Activated T-cell treated with anti-CD3 and anti-CD28 coated beads, Interleukin-2, amount 50 U/mL, for 24 hours (primary cell): Measurements from ENCODE around the gene S100A7A.

Experiments
- DNase-seq: peaks from one replicate; pipeline ENCODE4 v3.0.0-alpha.2; 2020
- H3K27ac Mint-ChIP-seq: 2 replicates; pipeline ENCODE4 v1.8.0; 2020; ENCODE audit warnings: mild to moderate bottlenecking, mixed read lengths
- H3K27me3 Mint-ChIP-seq: 2 replicates; pipeline ENCODE4 v1.8.0; 2020; ENCODE audit warnings: mixed read lengths
- H3K36me3 Mint-ChIP-seq: 2 replicates; pipeline ENCODE4 v1.8.0; 2020; ENCODE audit warnings: low read depth, mixed read lengths
- H3K4me1 Mint-ChIP-seq: 2 replicates; pipeline ENCODE4 v1.8.0; 2020; ENCODE audit warnings: low read depth, mixed read lengths
- H3K4me3 Mint-ChIP-seq: 2 replicates; pipeline ENCODE4 v1.8.0; 2020; ENCODE audit warnings: mild to moderate bottlenecking, moderate library complexity, mixed read lengths
- H3K9me3 Mint-ChIP-seq: 2 replicates; pipeline ENCODE4 v1.8.0; 2020; ENCODE audit warnings: mixed read lengths

Gene S100A7A

DNA sequence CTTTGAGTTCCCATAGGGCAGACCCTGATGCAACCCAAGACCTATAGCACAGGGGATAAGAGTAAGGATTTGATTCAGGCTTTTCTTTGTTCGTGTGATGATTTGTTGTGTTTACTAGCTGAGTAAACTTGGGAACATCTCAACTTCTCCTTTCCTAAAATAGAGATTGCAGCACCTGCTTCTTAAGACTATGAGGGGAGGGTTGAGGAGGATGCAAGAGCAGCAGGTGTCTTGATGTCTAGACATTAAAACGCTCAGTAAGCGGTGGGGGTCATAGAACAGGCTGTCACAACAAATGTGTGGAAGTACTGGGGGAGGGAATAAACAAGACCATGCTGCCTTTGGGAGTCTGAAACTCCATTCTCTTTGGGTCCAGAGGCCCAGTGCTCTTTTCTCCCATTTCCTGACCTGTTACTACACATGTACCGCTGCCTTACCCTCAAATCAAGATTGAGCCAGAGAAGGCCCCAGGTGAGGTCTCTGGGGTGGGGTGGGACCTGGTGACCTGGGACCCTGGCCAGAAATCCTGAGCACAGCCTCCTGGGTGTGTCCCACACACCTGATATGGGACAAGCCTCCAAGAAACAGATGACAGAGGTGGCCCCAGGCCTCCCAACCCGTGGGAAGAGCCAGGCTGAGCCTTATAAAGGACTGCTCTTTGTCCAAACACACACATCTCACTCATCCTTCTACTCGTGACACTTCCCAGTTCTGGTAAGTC, at the start of gene S100A7A:
S100A7A (plus strand) TSS at position 671 of the 721 bp plus-strand sequence. CDS start 1,563 bp downstream, outside the sequence.
- no peak for DNase-seq
- Mint-ChIP-seq H3K9me3 (peaks cover 4% of the 10 kb centered on the region), H3K36me3 (no peaks in the 10 kb centered on the region), H3K4me3 (no peak within 1 kb of the TSS), H3K27ac (no peak within 1 kb of the TSS), H3K4me1 (no peaks in the 10 kb centered on the region), H3K27me3 (peaks cover 37% of the 10 kb centered on the region)

DNA sequence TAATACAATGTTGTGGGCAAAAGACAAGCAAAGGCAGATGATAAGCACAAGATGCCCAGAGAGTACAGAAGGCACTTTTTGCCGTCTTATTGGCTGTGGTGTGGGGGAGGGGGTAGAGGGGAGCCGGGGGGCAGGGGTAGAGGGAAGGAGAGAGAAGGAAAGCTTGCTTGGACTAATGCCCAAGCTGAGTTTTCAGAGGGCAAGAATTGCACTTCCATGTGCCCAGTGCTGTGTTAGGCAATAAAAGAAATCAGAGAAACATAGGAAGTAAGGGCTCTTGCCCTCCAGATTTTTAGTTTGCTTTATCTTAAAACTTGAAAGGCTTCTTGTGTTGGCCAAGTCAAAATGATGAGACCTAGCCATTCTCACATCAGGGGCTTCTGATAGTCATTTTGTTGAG, 49.2 kb upstream of the S100A7A start:
- H3K9me3 Mint-ChIP-seq = no peaks in the 10 kb centered on the region
- no peaks in the 10 kb centered on the region for H3K36me3 Mint-ChIP-seq
- H3K27me3 Mint-ChIP-seq = peaks cover 11% of the 10 kb centered on the region
- no peaks in the 10 kb centered on the region for H3K4me1 Mint-ChIP-seq
- no peak for DNase-seq
- no peak overlapping the region for H3K27ac Mint-ChIP-seq
- H3K4me3 Mint-ChIP-seq = no peak overlapping the region

DNA sequence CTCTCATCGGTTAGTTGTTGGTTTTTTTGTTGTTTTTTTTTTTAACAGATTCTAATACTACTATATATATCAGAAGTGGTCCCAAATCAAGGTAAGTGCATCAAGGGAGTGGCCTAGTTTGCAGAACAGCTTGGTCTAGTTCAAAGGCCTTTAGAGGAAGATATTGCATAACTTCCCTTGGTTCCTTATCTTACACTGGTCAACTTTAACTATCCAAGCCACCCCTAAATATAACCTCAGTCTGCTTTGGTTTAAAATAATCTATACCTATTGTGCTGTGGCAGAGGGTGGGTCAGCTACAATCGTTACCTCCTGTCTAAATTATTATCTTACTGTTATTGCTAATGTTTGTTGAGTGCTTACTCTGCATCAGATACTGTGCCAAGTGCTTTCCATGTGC, 47.8 kb upstream of the S100A7A start:
- H3K36me3 Mint-ChIP-seq = no peaks in the 10 kb centered on the region
- H3K27me3 Mint-ChIP-seq = peaks cover 9% of the 10 kb centered on the region
- no peak overlapping the region for H3K27ac Mint-ChIP-seq
- no peak for DNase-seq
- H3K9me3 Mint-ChIP-seq = no peaks in the 10 kb centered on the region
- no peaks in the 10 kb centered on the region for H3K4me1 Mint-ChIP-seq
- H3K4me3 Mint-ChIP-seq = no peak overlapping the region

DNA sequence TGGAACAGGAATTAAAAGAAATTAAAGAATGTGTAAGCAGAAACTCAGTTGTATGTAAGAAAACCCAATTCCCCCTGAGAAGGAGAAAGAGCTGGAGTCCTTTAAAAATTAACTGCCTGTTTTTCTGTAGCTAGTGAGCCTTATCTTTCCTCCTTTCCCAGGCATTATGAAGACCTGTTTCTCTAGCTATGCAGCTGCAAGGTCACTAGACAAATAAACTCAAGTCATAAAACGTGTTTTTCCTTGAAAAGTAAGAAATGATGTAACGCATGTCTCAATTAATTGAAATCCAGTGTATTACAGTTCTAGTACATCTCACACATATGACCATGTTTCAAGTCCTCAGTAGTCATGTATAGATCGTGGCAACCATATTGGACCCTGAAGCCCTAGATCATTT, 46.2 kb upstream of the S100A7A start:
- H3K36me3 Mint-ChIP-seq = no peaks in the 10 kb centered on the region
- DNase-seq = no peak
- no peaks in the 10 kb centered on the region for H3K4me1 Mint-ChIP-seq
- H3K4me3 Mint-ChIP-seq = no peak overlapping the region
- H3K9me3 Mint-ChIP-seq = no peaks in the 10 kb centered on the region
- H3K27ac Mint-ChIP-seq = no peak overlapping the region
- H3K27me3 Mint-ChIP-seq = peaks cover 9% of the 10 kb centered on the region

DNA sequence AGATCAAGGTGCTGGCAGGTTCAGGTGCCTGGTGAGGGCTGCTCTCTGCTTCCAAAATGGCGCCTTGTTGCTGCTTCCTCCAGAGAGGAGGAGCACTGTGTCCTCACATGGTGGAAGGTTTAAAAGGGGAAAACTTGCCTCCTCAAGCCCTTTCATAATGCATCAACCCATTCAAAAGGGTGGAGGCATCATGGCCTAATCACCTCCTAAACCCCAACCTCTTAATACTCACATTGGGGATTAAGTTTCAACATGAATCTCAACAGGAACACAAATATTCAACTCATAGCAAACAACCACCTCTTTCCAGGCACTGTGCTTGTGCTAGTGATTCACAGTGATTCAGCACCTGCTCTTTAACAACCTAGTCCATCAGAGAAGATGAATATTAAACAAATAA, 45.1 kb upstream of the S100A7A start:
- H3K4me1 Mint-ChIP-seq = no peaks in the 10 kb centered on the region
- H3K27ac Mint-ChIP-seq = no peak overlapping the region
- H3K9me3 Mint-ChIP-seq = no peaks in the 10 kb centered on the region
- H3K4me3 Mint-ChIP-seq = no peak overlapping the region
- H3K36me3 Mint-ChIP-seq = no peaks in the 10 kb centered on the region
- H3K27me3 Mint-ChIP-seq = peaks cover 15% of the 10 kb centered on the region
- DNase-seq = no peak

DNA sequence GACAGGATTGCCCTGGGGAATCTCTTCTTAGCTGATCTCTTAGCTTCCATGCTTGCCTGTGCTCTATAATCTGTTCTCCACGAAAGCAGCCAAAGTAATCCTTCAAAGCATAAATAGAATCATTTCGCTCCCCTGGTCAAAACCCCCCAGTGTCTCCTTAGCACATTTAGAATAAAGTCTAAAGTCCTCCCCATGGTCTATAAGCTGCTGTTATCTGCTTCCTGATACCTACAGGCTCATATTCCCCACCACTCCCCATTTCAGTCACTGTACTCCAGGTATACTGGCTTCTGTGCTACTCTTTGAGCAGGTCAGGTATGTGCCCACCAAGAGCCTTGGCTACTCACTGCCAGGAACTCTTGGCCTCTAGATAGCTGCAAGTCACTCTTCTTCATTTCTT, 43.7 kb upstream of the S100A7A start:
- no peaks in the 10 kb centered on the region for H3K4me1 Mint-ChIP-seq
- H3K27ac Mint-ChIP-seq = no peak overlapping the region
- H3K9me3 Mint-ChIP-seq = no peaks in the 10 kb centered on the region
- H3K36me3 Mint-ChIP-seq = no peaks in the 10 kb centered on the region
- no peak for DNase-seq
- peaks cover 26% of the 10 kb centered on the region for H3K27me3 Mint-ChIP-seq
- H3K4me3 Mint-ChIP-seq = no peak overlapping the region

DNA sequence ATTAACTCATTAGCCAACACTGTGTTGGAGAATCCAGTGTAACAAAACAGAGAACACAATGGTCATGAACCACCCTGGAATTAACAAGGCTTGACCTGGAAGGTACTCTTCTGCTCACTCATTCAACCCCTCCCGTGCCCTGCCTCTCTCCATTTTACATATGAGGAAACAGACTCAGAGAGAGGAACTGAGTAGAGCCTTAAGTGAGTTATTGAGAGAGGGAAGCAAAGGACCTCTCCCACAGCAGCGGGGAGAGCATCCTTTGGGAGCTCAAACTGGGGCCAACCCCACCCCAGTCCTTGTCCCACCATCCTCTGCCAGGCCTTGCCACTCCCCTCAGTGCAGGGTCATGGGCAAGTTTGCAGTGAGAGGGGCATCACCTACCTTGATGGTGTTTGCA, 42.2 kb upstream of the S100A7A start:
- Mint-ChIP-seq H3K4me1 (no peaks in the 10 kb centered on the region), H3K9me3 (no peaks in the 10 kb centered on the region), H3K4me3 (no peak overlapping the region), H3K36me3 (no peaks in the 10 kb centered on the region), H3K27me3 (peaks cover 37% of the 10 kb centered on the region), H3K27ac (no peak overlapping the region)
- no peak for DNase-seq

DNA sequence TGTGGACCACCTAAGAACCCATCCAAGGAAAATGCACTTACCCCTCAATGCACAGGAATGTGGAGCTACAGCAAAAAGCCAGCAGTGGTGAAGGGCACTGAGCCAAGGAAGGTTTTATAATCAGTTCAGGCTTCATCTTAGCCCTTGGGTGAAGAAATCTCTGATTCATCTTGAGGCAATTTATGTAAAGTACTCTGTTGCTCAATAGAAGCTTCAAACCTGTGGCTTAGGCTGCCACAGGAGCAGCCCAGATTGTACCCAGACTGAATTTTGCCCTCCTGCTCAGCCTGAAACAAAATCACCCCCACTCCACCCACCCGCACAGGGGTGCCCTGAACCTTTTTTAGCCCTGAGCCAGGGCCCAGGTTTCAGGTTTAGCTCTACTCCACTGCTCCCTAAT, 40.8 kb upstream of the S100A7A start, which contains the start of gene S100A12:
S100A12 (minus strand) TSS at position 111 of the 400 bp plus-strand sequence. CDS start 1,029 bp downstream, outside the sequence.
- Mint-ChIP-seq H3K9me3 (no peaks in the 10 kb centered on the region), H3K4me3 (no peak within 1 kb of the TSS), H3K27me3 (peaks cover 41% of the 10 kb centered on the region), H3K27ac (no peak within 1 kb of the TSS), H3K36me3 (no peaks in the 10 kb centered on the region), H3K4me1 (no peaks in the 10 kb centered on the region)
- DNase-seq = no peak

DNA sequence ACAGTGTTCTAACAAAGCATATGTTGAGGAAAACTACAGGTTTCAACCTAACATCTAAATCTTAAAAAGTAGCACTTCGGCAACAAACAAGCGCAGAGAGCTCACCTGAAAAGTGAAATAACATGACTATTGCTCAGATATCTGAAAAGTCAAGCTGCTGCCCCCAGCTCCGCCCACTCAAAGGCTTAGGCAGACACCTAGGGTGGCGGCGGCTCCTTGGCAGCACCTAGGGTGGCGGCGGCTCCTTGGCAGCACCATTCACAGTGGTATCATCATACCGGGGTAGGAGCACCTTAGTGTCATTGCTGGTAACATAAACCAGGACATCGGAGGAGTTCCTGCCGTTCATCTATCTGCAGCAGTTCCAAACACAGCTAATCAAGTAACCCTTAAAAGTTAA, 36.7 kb upstream of the S100A7A start:
- Mint-ChIP-seq H3K9me3 (peaks cover 16% of the 10 kb centered on the region), H3K4me3 (no peak overlapping the region), H3K36me3 (no peaks in the 10 kb centered on the region), H3K27ac (no peak overlapping the region), H3K27me3 (peaks cover 55% of the 10 kb centered on the region), H3K4me1 (no peaks in the 10 kb centered on the region)
- DNase-seq = no peak

DNA sequence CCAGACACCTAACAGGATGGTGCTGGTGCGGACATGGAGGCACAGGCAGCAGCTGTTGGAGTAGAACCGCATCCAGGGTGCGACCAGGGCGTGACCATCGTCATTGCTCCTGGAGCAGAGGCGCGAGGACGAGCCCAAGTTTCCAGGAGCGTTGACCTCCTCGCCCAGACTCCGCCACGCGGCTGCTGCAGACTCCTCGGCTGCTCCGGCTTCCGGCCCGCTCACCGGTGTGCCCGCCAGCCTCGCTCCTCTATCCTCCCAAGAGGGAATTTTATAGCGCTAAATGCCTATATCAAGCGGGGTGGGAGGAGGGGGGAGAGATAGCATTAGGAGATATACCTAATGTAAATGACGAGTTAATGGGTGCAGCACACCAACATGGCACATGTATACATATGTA, 35.6 kb upstream of the S100A7A start:
- no peak overlapping the region for H3K27ac Mint-ChIP-seq
- H3K27me3 Mint-ChIP-seq = peaks cover 50% of the 10 kb centered on the region
- peaks cover 16% of the 10 kb centered on the region for H3K9me3 Mint-ChIP-seq
- H3K4me1 Mint-ChIP-seq = no peaks in the 10 kb centered on the region
- no peak overlapping the region for H3K4me3 Mint-ChIP-seq
- H3K36me3 Mint-ChIP-seq = no peaks in the 10 kb centered on the region
- no peak for DNase-seq

DNA sequence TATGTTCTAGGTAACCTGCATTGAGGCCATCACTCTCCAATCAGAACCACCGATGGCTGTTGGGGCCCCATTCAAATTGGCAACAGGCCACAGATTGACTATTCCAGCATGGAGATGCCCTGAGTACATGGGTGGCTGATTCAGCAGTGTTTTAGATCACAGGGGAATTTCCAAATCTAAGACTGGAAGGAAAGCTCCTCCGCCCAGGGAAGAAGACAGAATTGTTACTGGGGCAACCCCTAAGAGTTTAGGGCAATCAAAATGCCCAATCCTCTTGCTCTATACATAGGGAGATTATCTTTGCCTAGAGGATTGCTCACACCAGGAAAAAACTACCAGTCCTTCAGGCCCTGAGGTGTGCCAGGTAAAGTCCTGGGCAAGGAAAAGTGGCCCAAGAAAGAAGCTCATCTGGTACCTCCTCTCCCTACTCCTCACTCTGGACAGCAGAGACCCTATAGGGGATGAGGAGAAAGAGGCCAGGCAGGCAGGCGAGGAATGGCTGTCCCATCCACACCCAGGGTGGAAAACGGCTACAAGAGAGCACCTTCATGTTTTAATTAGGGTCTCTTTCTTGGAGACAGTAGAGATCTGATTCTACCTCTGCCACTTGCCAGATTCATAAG, 31.3 kb upstream of the S100A7A start:
- H3K27me3 Mint-ChIP-seq = peaks cover 19% of the 10 kb centered on the region
- no peaks in the 10 kb centered on the region for H3K4me1 Mint-ChIP-seq
- H3K27ac Mint-ChIP-seq = no peak overlapping the region
- no peak for DNase-seq
- H3K4me3 Mint-ChIP-seq = no peak overlapping the region
- H3K36me3 Mint-ChIP-seq = no peaks in the 10 kb centered on the region
- peaks cover 16% of the 10 kb centered on the region for H3K9me3 Mint-ChIP-seq

DNA sequence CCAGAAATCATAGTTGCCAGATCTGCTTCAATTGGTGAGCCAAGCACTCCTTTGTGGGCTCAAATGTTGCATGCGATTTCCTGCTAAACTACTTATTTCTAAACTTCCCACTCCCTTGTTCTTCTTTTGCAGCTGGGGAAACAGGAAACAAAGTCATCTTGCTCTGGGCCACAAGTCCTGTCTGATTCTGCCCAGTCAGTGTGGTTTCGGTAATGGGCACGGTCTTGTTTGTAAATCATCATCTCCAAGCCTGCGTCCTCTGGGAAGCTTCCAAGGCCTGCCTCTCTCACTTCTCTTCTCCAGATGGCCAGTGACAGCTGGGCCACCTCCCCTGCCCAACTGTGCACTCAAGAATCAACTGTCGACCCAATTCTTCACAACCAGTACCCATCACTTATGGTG, 29.8 kb upstream of the S100A7A start:
- H3K27ac Mint-ChIP-seq = no peak overlapping the region
- H3K36me3 Mint-ChIP-seq = no peaks in the 10 kb centered on the region
- no peak overlapping the region for H3K4me3 Mint-ChIP-seq
- DNase-seq = no peak
- peaks cover 14% of the 10 kb centered on the region for H3K27me3 Mint-ChIP-seq
- H3K4me1 Mint-ChIP-seq = no peaks in the 10 kb centered on the region
- peaks cover 11% of the 10 kb centered on the region for H3K9me3 Mint-ChIP-seq

DNA sequence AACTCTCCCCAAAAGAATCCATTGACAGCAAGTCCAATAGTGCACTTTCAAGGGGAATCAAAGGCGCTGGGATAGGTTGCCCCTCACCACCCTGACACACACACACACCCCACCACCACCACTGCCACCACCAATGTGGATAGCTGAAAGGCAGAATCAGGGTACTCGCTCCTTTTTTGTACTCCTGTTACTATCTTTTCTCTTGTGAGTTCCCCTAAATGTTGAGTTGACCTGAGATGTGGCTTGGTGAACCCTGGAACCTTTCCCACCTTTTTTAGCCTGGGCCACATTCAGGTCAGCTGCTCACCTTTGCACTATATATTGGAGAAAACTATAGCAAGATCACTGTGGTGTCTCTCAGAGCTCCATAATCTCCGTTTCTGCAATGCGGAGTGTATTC, 29.3 kb upstream of the S100A7A start:
- Mint-ChIP-seq H3K36me3 (no peaks in the 10 kb centered on the region), H3K4me3 (no peak overlapping the region), H3K4me1 (no peaks in the 10 kb centered on the region), H3K27ac (no peak overlapping the region), H3K9me3 (peaks cover 8% of the 10 kb centered on the region), H3K27me3 (peaks cover 10% of the 10 kb centered on the region)
- no peak for DNase-seq

DNA sequence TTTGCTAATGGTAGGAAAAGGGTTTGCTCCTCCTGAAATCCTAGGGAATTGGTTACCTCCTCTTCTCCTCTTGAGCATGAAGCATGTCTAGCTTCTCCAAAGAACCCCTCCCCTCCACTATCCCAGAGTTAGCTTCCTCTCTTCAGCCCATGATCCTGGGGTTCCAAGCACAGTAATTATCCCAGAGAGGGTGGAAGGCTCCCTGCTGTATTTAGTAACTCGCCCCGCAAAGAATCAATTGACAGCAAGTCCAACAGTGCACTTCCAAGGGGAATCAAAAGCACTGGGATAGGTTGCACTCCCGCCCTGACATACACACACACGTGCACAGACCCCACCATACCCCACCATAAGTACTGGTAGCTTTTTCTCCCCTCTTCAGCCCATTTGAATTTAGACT, 28.5 kb upstream of the S100A7A start:
- H3K4me3 Mint-ChIP-seq = no peak overlapping the region
- no peak overlapping the region for H3K27ac Mint-ChIP-seq
- no peaks in the 10 kb centered on the region for H3K36me3 Mint-ChIP-seq
- H3K27me3 Mint-ChIP-seq = peaks cover 3% of the 10 kb centered on the region
- H3K4me1 Mint-ChIP-seq = no peaks in the 10 kb centered on the region
- no peaks in the 10 kb centered on the region for H3K9me3 Mint-ChIP-seq
- DNase-seq = no peak

DNA sequence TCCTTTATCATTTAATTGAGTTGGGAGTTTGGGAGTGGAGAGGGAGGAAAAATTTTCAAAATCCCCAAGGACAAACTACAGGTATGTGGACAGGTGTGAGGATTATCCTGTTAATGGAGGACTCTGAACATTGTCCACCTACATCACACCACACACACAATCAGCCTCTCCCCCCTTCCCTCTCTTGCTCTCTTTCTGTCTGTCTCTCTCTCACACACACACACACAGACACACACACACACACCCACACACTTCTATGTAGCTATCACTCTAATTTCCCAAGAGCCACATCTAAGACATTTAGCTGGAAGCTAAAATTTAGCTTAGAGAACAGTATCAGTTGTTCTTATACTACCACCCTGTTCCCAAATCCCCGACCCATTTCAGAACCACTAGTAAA, 26.9 kb upstream of the S100A7A start:
- Mint-ChIP-seq H3K36me3 (no peaks in the 10 kb centered on the region), H3K4me1 (no peaks in the 10 kb centered on the region), H3K27me3 (peaks cover 7% of the 10 kb centered on the region), H3K4me3 (no peak overlapping the region), H3K9me3 (no peaks in the 10 kb centered on the region), H3K27ac (no peak overlapping the region)
- no peak for DNase-seq
